Measurements from ENCODE around the gene RETREG3. TPM values are rescaled to one million over a fixed set of nuclear protein-coding genes. Genes with fewer than 3 reads are reported as not detected.
A peak's percentile ranks its signal among the peaks of the same experiment; 100 is the strongest.

RETREG3 gene
- total and polyA plus RNA-seq, 2 of the 13 experiments (the other 11 are each of a cell fraction or from before 2014, with no cell fraction given) = 47.0 to 55.8 TPM

DNA sequence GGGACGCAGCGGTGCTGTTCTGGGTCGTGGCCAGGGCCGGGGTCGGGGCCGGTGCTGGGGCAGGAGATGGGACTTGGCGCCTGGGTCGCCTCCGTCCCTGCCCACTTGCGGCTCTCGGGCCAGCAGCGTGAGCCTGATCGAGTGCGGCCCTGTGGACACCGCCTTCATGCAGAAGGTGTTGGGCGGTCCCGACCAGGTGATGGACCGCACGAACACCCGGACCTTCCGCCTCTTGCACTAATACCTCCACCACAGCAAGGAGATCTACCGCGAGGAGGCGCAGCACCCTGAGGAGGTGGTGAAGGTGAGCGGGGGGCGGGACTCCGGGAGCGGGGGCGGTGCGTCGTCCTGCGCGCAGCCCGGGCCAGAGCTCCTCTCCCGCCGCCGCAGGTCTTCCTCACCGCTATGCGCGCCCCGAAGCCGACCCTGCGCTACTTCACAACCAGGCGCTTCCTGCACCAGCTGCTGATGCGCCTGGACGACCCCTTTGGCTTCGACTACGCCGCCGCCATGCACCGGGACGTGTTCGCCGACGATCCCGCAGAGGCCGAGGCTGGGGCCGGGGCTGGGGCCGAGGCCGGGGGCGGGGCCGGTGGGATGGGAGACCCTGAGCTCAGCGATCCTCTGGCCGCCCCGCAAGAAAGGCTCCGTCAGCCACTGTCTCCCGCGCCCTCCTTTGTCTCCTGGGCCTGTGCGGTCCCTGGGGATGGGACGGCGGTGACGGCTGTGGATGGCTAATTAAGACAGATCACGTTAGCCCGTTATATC is 60.9 kb downstream of the RETREG3 start (continued):
- TF ChIP-seq ZNF687 (CRISPR knock-in tag; IDR thresholded peaks at IDR 0.05) = peak; percentile 43

DNA sequence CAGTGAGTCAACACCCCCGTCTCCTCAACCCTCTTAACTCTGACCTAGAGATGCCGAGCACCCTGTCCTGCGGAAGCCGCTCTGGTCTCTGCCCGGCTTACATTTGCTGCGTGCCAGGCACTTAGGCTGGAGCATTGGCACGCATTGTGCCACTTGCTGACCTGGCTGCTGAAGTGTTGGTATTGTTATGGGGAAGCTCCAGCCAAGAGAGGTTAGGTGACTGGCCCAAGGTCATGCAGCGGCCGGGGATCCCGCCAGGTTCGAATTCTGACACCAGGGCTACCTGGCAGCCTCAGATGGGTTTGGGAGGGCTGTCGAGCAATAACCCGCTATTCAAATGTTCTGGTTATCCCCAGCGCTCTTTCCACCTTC is 61.5 kb downstream of the RETREG3 start:
- ATAC-seq (no peak), DNase-seq (ENCODE audit: low spot score) (no peak), FAIRE-seq (no peak)
- no peak for TF ChIP-seq ZNF18 (CRISPR knock-in tag; IDR thresholded peaks at IDR 0.05; ENCODE audit: insufficient replicate concordance)
- peak; percentile 73 for TF ChIP-seq ZBTB33 (CRISPR knock-in tag; IDR thresholded peaks at IDR 0.05)
- TF ChIP-seq POLR2AphosphoS5 (IDR thresholded peaks at IDR 0.05; ENCODE audit: low read depth, low read length) = 0 out of 2 replicates have a peak, but pooled peaks have one; percentile 9
- TF ChIP-seq UBTF (CRISPR knock-in tag; IDR thresholded peaks at IDR 0.05) = 0 out of 2 replicates have a peak, but pooled peaks have one; percentile 3
- TF ChIP-seq, protein P1, sequence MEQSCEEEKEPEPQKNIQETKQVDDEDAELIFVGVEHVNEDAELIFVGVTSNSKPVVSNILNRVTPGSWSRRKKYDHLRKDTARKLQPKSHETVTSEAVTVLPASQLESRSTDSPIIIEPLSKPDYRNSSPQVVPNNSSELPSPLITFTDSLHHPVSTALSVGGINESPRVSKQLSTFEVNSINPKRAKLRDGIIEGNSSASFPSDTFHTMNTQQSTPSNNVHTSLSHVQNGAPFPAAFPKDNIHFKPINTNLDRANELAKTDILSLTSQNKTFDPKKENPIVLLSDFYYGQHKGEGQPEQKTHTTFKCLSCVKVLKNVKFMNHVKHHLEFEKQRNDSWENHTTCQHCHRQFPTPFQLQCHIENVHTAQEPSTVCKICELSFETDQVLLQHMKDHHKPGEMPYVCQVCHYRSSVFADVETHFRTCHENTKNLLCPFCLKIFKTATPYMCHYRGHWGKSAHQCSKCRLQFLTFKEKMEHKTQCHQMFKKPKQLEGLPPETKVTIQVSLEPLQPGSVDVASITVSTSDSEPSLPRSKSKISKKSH (CRISPR knock-in tag; IDR thresholded peaks at IDR 0.05; ENCODE audit: borderline replicate concordance) = peak; percentile 55; the same call in 1 of the 2 replicates
- TF ChIP-seq, protein P2, sequence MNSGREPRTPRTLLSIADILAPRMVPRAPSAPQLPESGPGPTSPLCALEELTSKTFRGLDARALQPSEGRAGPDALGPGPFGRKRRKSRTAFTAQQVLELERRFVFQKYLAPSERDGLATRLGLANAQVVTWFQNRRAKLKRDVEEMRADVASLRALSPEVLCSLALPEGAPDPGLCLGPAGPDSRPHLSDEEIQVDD (CRISPR knock-in tag; IDR thresholded peaks at IDR 0.05; ENCODE audit: borderline replicate concordance) = no peak
- no peaks in the 10 kb centered on the region for H3K9me3 ChIP-seq (ENCODE audit: low read length)
- peaks cover under 1% of the 10 kb centered on the region for H3K79me2 ChIP-seq (ENCODE audit: insufficient read depth, low read length)
- ChIA-PET POLR2A (interaction anchor here (6.1 kb wide), 1 partner anchor 11 kb away, joined by 45 read pairs; the partner anchor contains the start of gene NAGLU), CTCF (ENCODE audit: low intra/inter-chr PET ratio, low total read pairs) (no interaction called here)
- no peaks in the 10 kb centered on the region for H4K20me1 ChIP-seq (ENCODE audit: insufficient read depth, low read length)
- H3K4me3 ChIP-seq (replicated peaks in 1 of 3; ENCODE audit: insufficient read depth in 1 of 3, low read depth in 2 of 3, low read length in 3 of 3) = no peak overlapping the region
- no peak overlapping the region for H3K27ac ChIP-seq (ENCODE audit: extremely low read length, insufficient read depth, low read length)
- no peak overlapping the region for H3K9ac ChIP-seq (ENCODE audit: insufficient read depth, low read depth, low read length)
- in situ Hi-C loops (cut with HindIII; ENCODE audit: extremely low pct_ligation_motif_present, low pct_unique_long_range_greater_than_20kb) = no loop called here
- intact Hi-C loops (cut with micrococcal nuclease; ENCODE audit: unreplicated experiment) = no loop called here
- H3K4me1 ChIP-seq (ENCODE audit: insufficient read depth, low read length) = peaks cover 65% of the 10 kb centered on the region
- no peak overlapping the region for H3K4me2 ChIP-seq (ENCODE audit: low read depth, low read length)
- 95% methylated on average over 10 of the region's 14 CpGs for WGBS (ENCODE audit: low lambda C conversion rate)
- no peak overlapping the region for H2AFZ ChIP-seq (ENCODE audit: low read length)
- peaks cover 0 to 12% of the 10 kb centered on the region in 2 experiments; a peak in 3 of 5 replicates for H3K36me3 ChIP-seq (replicated peaks in 1 of 2; ENCODE audit: control insufficient read depth in 1 of 2, insufficient read depth in 2 of 2, low read length in 2 of 2)
- no TSS peak for BruUV-seq (replicated peaks)
- H3K27me3 ChIP-seq (ENCODE audit: control insufficient read depth in 1 of 2, insufficient read depth in 2 of 2, low read length in 2 of 2) = no peaks in the 10 kb centered on the region

All from HepG2 (cell line).